ENCODE measurements around the gene MEMO1.
"Not testable (repeated sequence)": the region's sequence is repeated elsewhere in the genome, so short reads cannot be mapped to it uniquely, and the experiment has no call there.

The MEMO1 gene

DNA sequence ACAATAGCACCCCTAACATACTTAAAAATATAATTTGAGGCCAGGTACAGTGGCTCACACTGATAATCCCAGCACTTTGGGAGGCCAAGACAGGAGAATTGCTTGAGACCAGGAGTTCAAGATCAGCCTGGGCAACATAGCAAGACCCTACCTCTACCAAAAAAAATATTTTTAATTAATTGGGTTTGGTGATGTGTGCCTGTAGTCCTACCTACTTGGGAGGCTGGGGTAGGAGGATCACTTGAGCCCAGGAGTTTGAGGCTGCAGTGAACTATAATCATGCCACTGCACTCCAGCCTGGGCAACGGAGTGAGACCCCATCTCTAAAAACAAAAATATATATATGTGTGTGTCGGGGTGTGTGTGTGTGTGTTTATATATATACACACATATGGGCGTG lies 91.3 kb downstream of the MEMO1 start:
- DNase-seq, result no peak

DNA sequence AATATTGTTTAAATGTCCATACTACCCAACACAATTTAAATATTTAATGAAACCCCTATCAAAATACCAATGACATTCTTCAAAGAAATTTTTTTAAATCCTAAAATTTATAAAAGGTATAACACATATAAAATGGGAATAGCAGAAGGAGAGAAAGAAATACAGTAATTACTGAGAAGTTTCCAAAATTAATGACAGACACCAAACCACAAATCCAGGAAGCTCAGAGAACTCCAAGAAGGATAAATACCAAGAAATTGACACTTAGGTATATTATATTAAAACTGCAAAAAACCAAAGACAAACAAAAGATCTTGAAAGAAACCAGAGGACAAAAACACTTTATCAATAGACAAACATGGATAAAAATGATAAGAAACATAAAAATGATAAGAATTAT lies 101.1 kb downstream of the MEMO1 start:
- no peak for DNase-seq

DNA sequence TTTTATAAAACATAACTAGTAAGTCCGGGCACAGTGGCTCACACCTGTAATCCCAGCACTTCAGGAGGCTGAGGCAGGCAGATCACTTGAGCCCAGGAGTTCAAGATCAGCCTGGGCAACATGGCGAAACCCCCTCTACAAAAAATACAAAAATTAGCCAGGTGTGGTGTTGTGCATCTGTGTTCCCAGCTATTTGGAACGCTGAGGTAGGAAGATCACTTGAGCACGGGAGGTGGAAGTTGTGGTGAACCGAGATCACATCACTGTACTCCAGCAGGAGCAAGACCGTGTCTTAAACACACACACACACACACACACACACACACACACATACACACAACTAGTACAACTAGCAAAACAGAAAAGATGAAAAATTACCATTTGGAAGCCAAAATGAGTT lies 103.3 kb downstream of the MEMO1 start:
- not testable (repeated sequence) for DNase-seq

DNA sequence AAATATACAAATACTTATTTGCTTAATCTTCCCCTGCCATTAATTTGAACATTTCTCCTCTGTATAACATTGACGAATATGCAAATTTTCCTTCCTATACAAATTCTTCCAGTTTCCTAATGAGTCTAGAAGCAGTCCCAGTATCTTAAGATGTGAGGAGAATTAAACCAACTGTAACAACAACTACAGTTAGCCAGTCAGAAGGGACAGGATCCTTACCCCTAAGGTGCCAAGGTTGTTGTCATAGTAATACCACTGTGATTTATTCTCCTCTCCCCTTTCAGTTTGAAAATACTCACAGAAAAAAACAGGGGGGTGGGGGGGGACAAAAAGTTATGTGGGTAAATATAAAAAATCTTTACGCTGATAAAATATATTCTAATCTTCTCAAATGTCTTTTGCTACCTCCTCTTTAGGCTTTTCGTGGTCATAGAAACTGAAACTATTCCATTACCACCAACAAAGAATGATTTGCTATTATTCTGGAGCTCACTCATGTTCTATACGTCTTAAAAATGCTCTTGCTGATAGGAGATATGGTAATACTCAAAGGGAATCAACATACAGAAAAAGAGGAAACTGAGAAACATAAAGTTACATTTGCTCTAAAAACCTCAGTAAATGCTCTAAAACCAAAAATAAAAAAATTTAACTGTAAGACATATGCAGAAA lies 107.6 kb downstream of the MEMO1 start:
- no peak for DNase-seq

DNA sequence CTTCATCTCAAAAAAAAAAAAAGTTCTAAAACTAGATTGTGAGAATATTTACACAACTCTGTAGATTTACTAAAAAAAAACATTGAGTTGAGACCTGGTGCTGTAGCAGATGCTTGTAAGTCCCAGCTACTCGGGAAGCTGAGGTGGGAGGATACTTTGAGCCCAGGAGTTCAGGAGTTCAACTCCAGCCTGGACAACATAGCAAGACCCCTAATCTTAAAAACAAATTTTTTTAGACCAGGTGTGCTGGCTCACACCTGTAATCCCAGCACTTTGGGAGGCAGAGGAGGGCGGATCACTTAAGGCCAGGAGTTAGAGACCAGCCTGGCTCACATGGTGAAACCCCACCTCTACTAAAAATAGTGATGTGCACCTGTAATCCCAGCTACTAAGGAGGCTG lies 108.9 kb downstream of the MEMO1 start:
- DNase-seq, result no peak

DNA sequence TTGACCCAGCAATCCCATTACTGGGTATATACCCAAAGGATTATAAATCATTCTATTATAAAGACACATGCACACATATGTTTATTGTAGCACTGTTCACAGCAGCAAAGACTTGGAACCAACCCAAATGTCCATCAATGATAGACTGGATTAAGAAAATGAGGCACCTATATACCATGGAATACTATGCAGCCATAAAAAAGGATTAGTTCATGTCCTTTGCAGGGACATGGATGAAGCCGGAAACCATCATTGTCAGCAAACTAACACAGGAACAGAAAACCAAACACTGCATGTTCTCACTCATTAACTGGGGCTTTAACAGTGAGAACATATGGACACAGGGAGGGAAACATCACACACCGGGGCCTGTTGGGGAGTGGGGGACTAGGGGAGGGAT lies 110.7 kb downstream of the MEMO1 start:
- not testable (repeated sequence) for DNase-seq

DNA sequence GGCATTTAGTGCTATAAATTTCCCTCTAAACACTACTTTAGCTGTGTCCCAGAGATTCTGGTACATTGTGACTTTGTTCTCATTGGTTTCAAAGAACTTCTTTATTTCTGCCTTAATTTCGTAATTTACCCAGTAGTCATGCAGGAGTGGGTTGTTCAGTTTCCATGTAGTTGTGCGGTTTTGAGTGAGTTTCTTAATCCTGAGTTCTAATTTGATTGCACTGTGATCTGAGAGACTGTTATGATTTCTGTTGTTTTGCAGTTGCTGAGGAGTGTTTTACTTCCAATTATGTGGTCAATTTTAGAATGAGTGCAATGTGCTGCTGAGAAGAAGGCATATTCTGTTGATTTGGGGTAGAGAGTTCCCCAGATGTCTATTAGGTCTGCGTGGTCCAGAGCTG lies 112.5 kb downstream of the MEMO1 start:
- not testable (repeated sequence) for DNase-seq

DNA sequence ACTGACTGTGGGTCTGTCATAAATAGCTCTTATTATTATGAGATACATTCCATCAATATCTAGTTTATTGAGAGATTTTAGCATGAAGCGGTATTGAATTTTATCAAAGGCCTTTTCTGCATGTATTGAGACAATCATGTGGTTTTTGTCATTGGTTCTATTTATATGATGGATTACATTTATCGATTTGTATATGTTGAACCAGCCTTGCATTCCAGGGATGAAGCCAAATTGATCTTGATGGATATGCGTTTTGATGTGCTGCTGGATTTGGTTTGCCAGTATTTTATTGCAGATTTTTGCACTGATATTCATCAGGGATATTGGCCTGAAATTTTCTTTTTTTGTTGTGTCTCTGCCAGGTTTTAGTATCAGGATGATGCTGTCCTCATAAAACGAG lies 113.5 kb downstream of the MEMO1 start:
- not testable (repeated sequence) for DNase-seq

DNA sequence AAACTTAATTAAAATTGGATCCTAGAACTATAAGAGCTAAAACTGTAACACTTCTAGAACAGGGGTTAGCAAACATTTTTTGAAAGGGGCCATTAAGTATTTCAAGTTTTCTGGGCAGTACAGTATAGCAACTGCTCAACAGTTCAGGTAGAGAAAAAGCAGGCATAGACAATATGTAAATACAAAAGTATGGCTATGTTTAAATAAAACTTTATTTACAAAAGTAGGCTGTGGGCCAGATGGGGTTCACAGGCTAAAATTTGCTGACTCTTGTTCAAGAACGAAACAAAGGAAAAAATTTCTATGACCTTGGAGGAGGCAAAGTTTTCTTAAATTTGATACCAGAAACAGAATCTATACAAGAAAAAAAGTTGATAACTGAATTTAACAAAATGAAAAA lies 114.5 kb downstream of the MEMO1 start:
- DNase-seq, result no peak

DNA sequence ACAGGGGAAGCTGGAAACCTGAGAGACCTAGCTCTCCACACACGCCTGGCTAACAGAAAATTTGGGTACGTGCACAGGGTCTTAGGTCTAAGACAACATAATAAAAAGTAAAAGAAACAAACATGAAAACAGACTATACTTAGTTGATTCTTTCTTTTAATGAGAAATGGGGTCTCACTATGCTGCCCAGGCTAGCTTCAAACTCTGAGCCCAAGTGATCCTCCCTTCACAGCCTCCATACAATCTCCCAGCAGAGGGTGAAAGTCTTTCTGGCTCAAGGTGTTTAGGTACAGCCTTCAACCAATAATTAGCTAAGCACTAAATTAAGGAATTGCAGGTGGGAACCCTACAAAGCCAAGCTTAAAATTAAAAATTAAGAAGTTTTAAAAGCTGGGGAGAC lies 116.2 kb downstream of the MEMO1 start:
- DNase-seq, result no peak

DNA sequence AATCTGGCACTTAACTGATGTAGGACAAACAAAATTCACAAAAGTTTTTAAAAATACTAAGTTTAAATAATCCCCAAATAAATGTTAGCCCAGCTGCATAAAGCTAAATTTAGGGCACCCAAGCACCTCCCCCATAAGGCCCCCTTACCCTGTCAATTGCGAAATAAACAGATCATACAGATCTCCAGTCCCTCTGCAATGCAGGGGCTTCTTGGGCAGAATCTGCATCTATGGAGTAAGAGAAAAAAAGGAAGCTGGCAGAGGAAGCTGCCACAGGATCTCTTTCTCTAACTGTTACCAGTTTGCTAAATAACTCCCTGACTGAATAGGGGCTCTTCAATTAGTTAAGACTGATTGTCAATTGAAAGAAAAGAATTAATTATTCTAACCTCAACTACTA lies 117.7 kb downstream of the MEMO1 start:
- DNase-seq, result peak in 1 of 58 donors; percentile 0

DNA sequence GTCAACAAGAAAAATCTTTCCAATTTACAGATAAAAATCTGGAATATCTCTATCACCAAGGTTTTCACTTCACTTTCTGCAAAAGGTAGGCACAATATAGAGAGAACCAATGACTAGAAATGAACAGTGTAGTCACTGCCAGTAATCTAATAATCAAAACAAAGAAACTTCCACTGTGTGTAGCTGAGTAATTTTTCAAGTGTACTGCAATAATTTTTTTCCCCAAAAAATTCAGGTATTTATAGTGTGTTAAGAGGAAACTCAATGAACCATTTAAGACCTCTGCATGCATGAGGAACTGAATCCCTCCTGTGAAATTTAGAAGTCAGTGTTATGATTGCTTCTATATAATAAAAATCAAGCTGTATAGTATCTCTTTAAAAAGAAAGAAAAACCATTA lies 121.8 kb downstream of the MEMO1 start:
- no peak for DNase-seq

DNA sequence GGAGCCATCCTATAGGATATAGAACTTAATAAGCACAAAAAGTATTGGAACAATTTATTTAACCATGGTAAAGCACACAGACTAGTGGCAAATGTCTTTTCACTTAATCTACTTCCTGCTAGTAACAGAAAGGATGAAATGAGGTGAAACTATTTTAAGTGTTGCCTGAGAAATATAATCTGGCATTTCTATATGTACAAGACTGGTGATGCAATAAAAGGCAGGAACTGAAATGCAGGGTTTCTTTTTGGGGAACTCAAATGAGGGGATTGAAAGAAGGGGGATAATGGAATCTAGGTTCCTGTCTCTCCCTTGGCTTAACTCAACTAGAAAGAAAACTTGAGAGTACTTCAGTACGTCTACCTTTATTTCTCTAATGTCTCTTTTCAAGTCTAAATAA lies 122.3 kb downstream of the MEMO1 start:
- DNase-seq, result no peak

DNA sequence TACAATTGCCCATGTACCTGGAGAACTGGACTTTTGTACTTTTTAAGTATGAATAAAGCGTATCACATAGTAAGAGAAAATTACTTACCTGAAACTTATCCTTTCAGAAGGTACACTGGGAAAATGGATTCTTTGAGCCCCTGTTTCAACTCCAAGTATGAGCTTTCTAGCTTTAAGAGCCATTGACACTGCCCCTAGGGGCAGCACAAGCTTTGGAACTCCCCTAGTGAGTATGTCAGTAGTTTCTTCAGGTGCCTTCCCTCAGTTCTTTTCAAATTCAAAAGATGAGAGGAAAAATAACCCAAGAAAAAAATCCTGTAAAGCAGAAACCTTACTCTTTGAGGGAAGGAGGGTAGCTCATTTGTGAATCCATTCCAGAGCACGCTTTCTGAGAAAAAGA lies 124.1 kb downstream of the MEMO1 start:
- DNase-seq, result no peak

DNA sequence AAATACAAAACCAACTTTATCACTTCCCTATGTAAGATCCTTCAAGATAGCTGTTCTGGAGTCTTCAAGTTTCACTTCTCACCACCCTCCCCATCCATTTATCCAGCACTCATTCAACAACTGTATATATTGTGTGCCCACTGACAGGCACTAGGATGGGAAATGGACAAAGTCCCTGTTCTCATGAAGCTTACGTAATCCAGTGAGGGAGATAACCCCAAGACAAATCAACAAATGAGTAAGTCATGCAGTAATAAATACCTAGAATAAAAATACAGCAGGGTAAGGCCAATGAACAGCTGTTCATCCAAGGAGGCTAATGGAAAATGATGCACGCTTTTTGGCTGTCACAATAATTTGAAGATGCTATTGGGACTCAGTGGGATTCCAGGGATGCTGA lies 133.8 kb downstream of the MEMO1 start:
- no peak for DNase-seq

DNA sequence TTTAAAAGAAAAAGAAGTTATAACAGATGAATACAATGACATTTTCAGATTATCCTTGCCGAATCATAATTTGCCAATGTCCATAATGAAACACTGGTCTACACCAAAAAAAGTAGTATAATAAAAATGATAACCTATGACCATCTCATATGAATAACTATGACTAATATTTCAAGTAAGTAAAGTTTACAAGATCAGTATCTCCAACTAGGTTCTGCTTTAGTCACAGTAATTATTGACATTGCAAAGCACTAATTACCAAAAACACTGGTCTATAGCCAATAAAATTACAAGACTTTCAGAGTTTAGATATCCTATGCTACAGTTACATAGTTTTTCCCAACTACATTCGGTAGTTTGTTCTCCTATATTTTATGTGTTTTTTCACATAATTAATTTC lies 136.7 kb downstream of the MEMO1 start:
- no peak for DNase-seq

DNA sequence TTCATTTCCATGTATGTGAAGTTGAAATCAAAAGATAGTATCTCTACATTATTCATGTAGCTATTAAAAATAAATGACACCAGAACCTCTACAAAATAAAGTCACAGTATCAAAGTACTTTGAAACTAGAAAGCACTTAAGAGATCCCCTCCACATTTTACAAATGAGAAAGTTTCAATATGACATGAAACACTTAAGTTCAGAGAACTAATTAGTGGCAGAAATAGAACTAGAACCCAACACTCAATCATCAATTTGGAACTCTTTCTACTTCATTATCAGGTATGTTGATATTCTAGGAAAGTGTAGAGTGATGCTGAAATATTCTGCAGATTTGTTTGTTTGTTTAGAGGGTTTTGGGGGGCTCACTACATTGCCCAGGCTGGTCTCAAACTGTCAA lies 145.6 kb downstream of the MEMO1 start:
- DNase-seq, result no peak

DNA sequence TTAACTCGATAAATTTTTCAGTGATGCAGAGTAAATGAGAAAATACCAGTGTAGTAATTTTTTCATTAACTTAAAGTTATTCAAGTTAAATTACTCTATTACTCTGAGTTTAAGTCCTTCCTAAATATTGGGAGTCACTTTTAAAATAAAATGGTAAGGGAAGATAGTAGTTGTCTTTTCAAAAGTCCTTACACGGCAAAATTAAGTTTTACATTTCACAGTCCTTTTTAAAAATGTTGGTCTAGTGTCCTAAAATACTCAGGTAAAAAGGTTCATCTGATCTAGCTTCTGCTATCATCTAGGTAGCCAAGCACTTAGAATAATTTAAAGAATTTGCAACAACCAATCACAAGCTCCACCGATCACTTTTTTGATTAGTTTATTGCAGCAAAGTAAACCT lies 146.9 kb downstream of the MEMO1 start:
- no peak for DNase-seq

DNA sequence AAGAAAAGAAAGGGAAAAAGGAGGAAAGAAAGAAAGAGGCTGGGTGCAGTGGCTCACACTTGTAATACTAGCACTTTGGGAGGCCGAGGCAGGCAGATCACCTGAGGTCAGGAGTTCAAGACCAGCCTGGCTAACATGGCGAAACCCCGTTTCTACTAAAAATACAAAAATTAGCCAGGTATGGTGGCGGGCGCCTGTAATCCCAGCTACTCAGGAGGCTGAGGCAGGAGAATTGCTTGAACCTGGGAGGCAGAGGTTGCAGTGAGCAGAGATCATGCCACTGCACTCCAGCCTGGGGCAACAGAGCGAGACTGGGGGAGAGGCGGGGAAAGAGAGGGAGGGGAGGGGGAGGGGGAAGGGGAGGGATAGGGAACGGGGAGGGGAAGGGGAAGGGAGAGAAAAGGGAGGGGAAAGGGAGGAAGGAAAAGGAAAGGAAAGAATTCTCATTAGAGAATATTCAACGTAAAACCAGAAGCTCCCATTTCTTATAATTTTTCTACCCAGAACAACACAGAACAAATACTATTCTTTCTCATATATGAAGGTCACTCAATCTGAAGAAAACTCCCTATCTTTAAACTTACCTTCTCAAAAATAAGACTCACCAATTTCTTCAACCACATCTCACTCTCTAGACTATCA lies 147.7 kb downstream of the MEMO1 start:
- DNase-seq, result not testable (repeated sequence)

DNA sequence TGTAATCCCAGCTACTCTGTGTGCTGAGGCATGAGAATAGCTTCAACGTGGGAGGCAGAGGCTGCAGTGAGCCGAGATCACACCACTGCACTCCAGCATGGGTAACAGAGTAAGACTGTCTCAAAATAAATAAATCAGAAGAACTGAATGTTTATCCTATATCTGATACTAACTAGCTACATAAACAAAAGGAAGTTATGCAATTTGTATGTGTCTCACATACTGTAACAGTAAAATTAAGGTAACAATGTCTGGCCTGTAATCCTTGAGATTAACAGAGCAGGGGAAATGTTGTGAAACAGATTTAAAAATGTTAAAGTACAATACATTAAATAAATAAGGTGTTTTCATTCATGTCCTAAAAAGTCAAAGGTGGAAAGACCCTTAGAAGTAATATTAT lies 150.8 kb downstream of the MEMO1 start:
- DNase-seq, result no peak

DNA sequence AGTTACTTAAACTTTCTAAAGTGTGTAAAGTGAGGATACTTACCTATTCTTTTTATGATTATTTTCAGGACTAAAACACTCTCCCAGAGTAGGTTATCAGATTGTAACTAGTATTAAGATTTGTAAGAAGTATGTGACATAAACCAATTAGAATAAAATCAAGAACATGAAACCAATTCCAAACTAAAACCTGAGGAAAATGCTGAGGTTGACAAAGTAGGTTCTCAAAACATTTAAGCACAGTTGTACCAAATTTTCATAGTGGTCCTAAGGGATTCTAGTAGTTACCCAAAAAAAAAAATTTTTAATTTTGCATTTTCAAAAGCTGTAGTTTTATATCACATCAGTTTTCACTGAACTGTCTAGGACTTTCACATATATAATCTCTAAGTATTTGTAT lies 157.3 kb downstream of the MEMO1 start:
- DNase-seq, result no peak

DNA sequence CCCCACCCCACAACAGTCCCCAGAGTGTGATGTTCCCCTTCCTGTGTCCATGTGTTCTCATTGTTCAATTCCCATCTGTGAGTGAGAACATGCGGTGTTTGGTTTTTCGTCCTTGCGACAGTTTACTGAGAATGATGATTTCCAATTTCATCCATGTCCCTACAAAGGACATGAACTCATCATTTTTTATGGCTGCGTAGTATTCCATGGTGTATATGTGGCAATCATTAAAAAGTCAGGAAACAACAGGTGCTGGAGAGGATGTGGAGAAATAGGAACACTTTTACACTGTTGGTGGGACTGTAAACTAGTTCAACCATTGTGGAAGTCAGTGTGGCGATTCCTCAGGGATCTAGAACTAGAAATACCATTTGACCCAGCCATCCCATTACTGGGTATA lies 168.7 kb downstream of the MEMO1 start:
- DNase-seq, result not testable (repeated sequence)

DNA sequence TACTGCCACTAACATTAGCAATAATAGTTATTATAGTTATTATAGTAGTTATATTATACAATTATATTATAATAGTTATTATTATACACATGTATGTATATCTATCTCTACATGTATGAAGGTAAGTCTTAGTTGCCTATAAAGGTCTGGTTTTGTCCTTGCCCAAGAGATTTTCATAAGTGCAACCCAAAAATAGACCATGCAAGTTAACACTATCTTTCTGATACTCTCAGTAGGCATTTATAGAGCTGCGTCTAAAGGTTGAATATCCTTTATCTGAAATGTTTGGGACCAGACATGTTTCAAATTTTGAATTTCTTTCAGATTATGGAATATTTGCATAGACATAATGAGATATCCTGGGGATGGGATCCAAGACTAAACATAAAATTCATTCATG lies 175.4 kb downstream of the MEMO1 start:
- no peak for DNase-seq

DNA sequence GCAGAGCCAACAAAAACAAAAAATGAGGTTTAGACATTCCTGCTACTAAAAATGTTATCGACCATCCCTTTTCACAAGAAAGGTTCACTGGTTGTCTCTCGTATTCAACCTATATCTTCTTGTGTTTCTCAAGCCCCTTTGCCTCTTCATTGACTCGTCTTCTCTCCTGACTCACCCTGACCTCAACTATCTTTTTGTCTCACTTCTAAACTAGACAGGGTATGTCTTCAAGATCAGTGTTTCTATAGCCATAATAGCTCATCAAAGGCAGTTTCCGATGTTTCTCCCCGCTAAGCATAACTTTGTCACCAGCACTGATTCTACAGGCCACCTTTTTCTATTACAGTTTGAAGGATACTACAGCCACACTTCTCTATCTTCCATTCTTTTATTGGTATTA lies 178.4 kb downstream of the MEMO1 start:
- DNase-seq, result no peak

All from anterior cingulate cortex (tissue), 58 donors.